Retinal pigment epithelial cell (primary cell): ENCODE data around the gene SERPINF2.
"Not testable (repeated sequence)": the region's sequence is repeated elsewhere in the genome, so short reads cannot be mapped to it uniquely, and the experiment has no call there.

Source experiments
- DNase-seq: peaks from one replicate; pipeline ENCODE4 v3.0.0-alpha.2; 2010; ENCODE audit warnings: low read depth
- H3K4me3 ChIP-seq: 2 replicates; pipeline ENCODE4 v1.5.1; 2011; ENCODE audit warnings: mild to moderate bottlenecking, low read length, control low read depth, moderate library complexity
- CTCF ChIP-seq: conservative IDR thresholded peaks from 2 replicates; pipeline ENCODE4 v1.5.1; 2011; ENCODE audit warnings: low read depth, low read length, control low read depth, inconsistent platforms

The SERPINF2 gene

GRCh38 chr17:1787301-1787902 lies 44.7 kb downstream of the SERPINF2 start:
- DNase-seq: peak; percentile 70
- H3K4me3 ChIP-seq: no peak overlapping the region
- TF ChIP-seq CTCF: no peak

- TF ChIP-seq CTCF: peak; percentile 1
- no peak overlapping the region for H3K4me3 ChIP-seq
- DNase-seq: no peak
Observed at GRCh38 chr17:1789936-1790335, 47.3 kb downstream of the SERPINF2 start.

GRCh38 chr17:1792495-1793446 lies 50.1 kb downstream of the SERPINF2 start:
- no peak for DNase-seq
- H3K4me3 ChIP-seq: no peak overlapping the region
- no peak for TF ChIP-seq CTCF

- no peak for DNase-seq
- TF ChIP-seq CTCF: no peak
- no peak overlapping the region for H3K4me3 ChIP-seq
Observed at GRCh38 chr17:1793447-1793806, 50.8 kb downstream of the SERPINF2 start.

GRCh38 chr17:1796800-1797199 lies 54.1 kb downstream of the SERPINF2 start:
- TF ChIP-seq CTCF: no peak
- H3K4me3 ChIP-seq: no peak overlapping the region
- no peak for DNase-seq

GRCh38 chr17:1797323-1797722 lies 54.7 kb downstream of the SERPINF2 start:
- H3K4me3 ChIP-seq: no peak overlapping the region
- TF ChIP-seq CTCF: no peak
- DNase-seq: no peak

GRCh38 chr17:1797846-1798245 lies 55.2 kb downstream of the SERPINF2 start:
- H3K4me3 ChIP-seq, DNase-seq: not testable (repeated sequence)
